GM23338 (cell line): ENCODE data around the gene ZNF678. TPM values are rescaled to one million over a fixed set of nuclear protein-coding genes. Genes with fewer than 3 reads are reported as not detected.

Experiments
- ATAC-seq: fragments of 200-7000 bp; cut with Tn5 transposase; 3 replicates; pipeline ENCODE4 v1.9.1; 2020
- DNase-seq: peaks from one replicate; pipeline ENCODE4 v3.0.0-alpha.2; 2015; ENCODE audit warnings: low spot score
- H2AFZ ChIP-seq: fragments of 200-600 bp; sonication (generic); 2 replicates; pipeline ENCODE4 v1.8.0; 2016; ENCODE audit warnings: antibody characterized with exemption, mild to moderate bottlenecking, moderate library complexity
- H3F3A ChIP-seq: fragments of 200-600 bp; sonication (generic); replicated peaks from 2 replicates; pipeline ENCODE4 v1.8.0; 2017; ENCODE audit warnings: antibody characterized with exemption, mixed run types, low read depth
- H3K27ac ChIP-seq: fragments of 200-600 bp; sonication (generic); 2 replicates; pipeline ENCODE4 v1.6.1; 2016; ENCODE audit warnings: low read depth
- H3K27me3 ChIP-seq: fragments of 200-600 bp; sonication (generic); 2 replicates; pipeline ENCODE4 v1.8.0; 2016; ENCODE audit warnings: mild to moderate bottlenecking, mixed run types, moderate library complexity; ENCODE audit not compliant: insufficient read depth
- H3K36me3 ChIP-seq: fragments of 200-600 bp; sonication (generic); 2 replicates; pipeline ENCODE4 v1.8.0; 2016; ENCODE audit warnings: mild to moderate bottlenecking; ENCODE audit not compliant: insufficient read depth
- H3K4me1 ChIP-seq: fragments of 200-600 bp; sonication (generic); 2 replicates; pipeline ENCODE4 v1.8.0; 2016; ENCODE audit warnings: mild to moderate bottlenecking, moderate library complexity; ENCODE audit not compliant: insufficient read depth
- H3K4me2 ChIP-seq: fragments of 200-600 bp; sonication (generic); 2 replicates; pipeline ENCODE4 v1.7.1; 2017; ENCODE audit warnings: mixed run types
- H3K4me3 ChIP-seq: fragments of 200-600 bp; sonication (generic); 2 replicates; pipeline ENCODE4 v1.6.1; 2016; ENCODE audit warnings: mixed run types
- H3K79me2 ChIP-seq: fragments of 200-600 bp; sonication (generic); replicated peaks from 2 replicates; pipeline ENCODE4 v1.8.0; 2017; ENCODE audit warnings: mild to moderate bottlenecking; ENCODE audit not compliant: insufficient read depth
- H3K9me2 ChIP-seq: fragments of 200-600 bp; sonication (generic); 2 replicates; pipeline ENCODE4 v1.8.0; 2017; ENCODE audit not compliant: insufficient read depth
- H4K20me1 ChIP-seq: fragments of 200-600 bp; sonication (generic); replicated peaks from 2 replicates; pipeline ENCODE4 v1.8.0; 2017; ENCODE audit warnings: mild to moderate bottlenecking; ENCODE audit not compliant: insufficient read depth
- H3K27ac Mint-ChIP-seq: 2 replicates; pipeline ENCODE4 v1.8.0; 2020; ENCODE audit warnings: inconsistent platforms, mild to moderate bottlenecking, moderate library complexity, mixed read lengths
- H3K27me3 Mint-ChIP-seq: 3 replicates; pipeline ENCODE4 v1.8.0; 2022; ENCODE audit warnings: low read depth, mild to moderate bottlenecking, moderate library complexity, mixed read lengths, inconsistent platforms; ENCODE audit not compliant: insufficient read depth, poor library complexity
- H3K36me3 Mint-ChIP-seq: 3 replicates; pipeline ENCODE4 v1.8.0; 2021; ENCODE audit warnings: low read depth, mild to moderate bottlenecking, inconsistent platforms, moderate library complexity, mixed read lengths
- H3K4me1 Mint-ChIP-seq: 3 replicates; pipeline ENCODE4 v1.8.0; 2020; ENCODE audit warnings: mild to moderate bottlenecking, inconsistent platforms, mixed read lengths
- H3K4me3 Mint-ChIP-seq: 3 replicates; pipeline ENCODE4 v1.8.0; 2021; ENCODE audit warnings: moderate library complexity, mild to moderate bottlenecking, inconsistent platforms, mixed read lengths
- H3K9me3 Mint-ChIP-seq: 3 replicates; pipeline ENCODE4 v1.8.0; 2020; ENCODE audit warnings: moderate library complexity, mild to moderate bottlenecking, inconsistent platforms, mixed read lengths
- CREB1 ChIP-seq: fragments of 250-450 bp; sonication (Bioruptor Pico); IDR thresholded peaks from 2 replicates; pipeline ENCODE4 v1.5.0; 2020; ENCODE audit warnings: low read depth, mild to moderate bottlenecking, moderate library complexity
- EZH2 ChIP-seq: fragments of 200-600 bp; sonication (generic); IDR thresholded peaks from one replicate; pipeline ENCODE4 v1.8.0; 2017; ENCODE audit warnings: antibody characterized with exemption, mild to moderate bottlenecking, low read depth; ENCODE audit not compliant: unreplicated experiment
- EZH2phosphoT487 ChIP-seq: fragments of 200-600 bp; sonication (generic); IDR thresholded peaks from one replicate; pipeline ENCODE4 v1.8.1; 2018; ENCODE audit warnings: antibody characterized with exemption; ENCODE audit not compliant: unreplicated experiment
- JUNB ChIP-seq: IDR thresholded peaks from one replicate; pipeline ENCODE4 v1.6.1; 2016; ENCODE audit warnings: antibody characterized with exemption; ENCODE audit not compliant: unreplicated experiment
- NANOG ChIP-seq: IDR thresholded peaks from 2 replicates; pipeline ENCODE4 v1.6.1; 2016; ENCODE audit warnings: antibody characterized with exemption, borderline replicate concordance
- POLR2AphosphoS5 ChIP-seq: IDR thresholded peaks from 2 replicates; pipeline ENCODE4 v1.6.1; 2016; ENCODE audit warnings: antibody characterized with exemption, low read depth
- REST ChIP-seq: IDR thresholded peaks from one replicate; pipeline ENCODE4 v1.6.1; 2018; ENCODE audit warnings: antibody characterized with exemption; ENCODE audit not compliant: unreplicated experiment
- STAT1 ChIP-seq: IDR thresholded peaks from one replicate; pipeline ENCODE4 v1.6.1; 2016; ENCODE audit warnings: antibody characterized with exemption; ENCODE audit not compliant: unreplicated experiment
- ZNF114 ChIP-seq: fragments of 250-450 bp; sonication (Bioruptor Pico); IDR thresholded peaks from 2 replicates; pipeline ENCODE4 v1.5.0; 2020; ENCODE audit warnings: mild to moderate bottlenecking, moderate library complexity
- ZNF331 ChIP-seq: fragments of 250-450 bp; sonication (Bioruptor Pico); IDR thresholded peaks from 2 replicates; pipeline ENCODE4 v1.5.0; 2020; ENCODE audit warnings: low read depth, mild to moderate bottlenecking, moderate library complexity
- polyA plus RNA-seq: library from polyadenylated mRNA; unstranded; fragments of >200 nt; fragmentation: Nextera tagmentation; extraction: Ambion mirVana; gene quantifications from 2 replicates; pipeline ENCODE4 v1.2.1, GENCODE V29; 2016
- total RNA-seq: library from RNA; depleted of rRNA; stranded (reverse); fragments of >200 nt; shearing (Covaris generic); gene quantifications from 2 replicates; pipeline ENCODE4 v1.2.3, GENCODE V29; 2014
- TF ChIP-seq, protein P1 (sequence below), 2 experiments: fragments of 200-600 bp in 1 of 2; sonication (generic) in 1 of 2; conservative IDR thresholded peaks; 2 replicates each; pipeline versions ENCODE4 v1.5.1 to v1.6.1; 2016 to 2017; ENCODE audit warnings: antibody characterized with exemption in 2 of 2, low read depth in 2 of 2, mild to moderate bottlenecking in 2 of 2, moderate library complexity in 1 of 2
- TF ChIP-seq, protein P2 (sequence below): fragments of 250-450 bp; sonication (Bioruptor Pico); IDR thresholded peaks from 2 replicates; pipeline ENCODE4 v1.5.0; 2020; ENCODE audit warnings: mild to moderate bottlenecking, moderate library complexity
- TF ChIP-seq, protein P3 (sequence below): IDR thresholded peaks from 2 replicates; pipeline ENCODE4 v1.6.1; 2016; ENCODE audit warnings: antibody characterized with exemption

Gene ZNF678
- total and polyA plus RNA-seq, 2 experiments from 2014 or later, result 8.6 to 60.0 TPM

DNA sequence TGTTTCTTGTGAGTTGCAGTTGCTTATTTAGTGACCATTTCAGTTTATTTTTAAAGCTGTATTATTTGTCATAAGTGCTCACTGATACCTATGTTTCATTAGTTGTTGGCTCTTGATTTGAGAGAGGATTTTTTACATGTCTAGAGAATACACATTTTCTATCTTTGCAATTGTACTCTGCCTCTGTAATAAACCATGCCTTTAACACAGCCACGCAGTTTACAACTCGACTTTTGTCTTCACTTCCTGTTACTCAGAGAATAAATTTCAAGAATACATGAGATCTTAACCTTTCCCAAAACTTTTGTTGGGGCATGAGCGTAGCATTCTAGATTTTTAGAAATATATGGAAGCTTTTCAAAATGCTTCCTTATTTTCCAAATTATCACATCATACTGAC is 14.9 kb upstream of the ZNF678 start:
- Mint-ChIP-seq H3K27me3 (peaks cover 11% of the 10 kb centered on the region), H3K27ac (no peak overlapping the region), H3K4me3 (no peak overlapping the region), H3K36me3 (peaks cover 17% of the 10 kb centered on the region), H3K4me1 (no peaks in the 10 kb centered on the region; the same call in 2 of the 3 replicates), H3K9me3 (peaks cover 41% of the 10 kb centered on the region)
- Histone ChIP-seq H3K4me2 (no peak overlapping the region), H3K36me3 (peaks cover 3% of the 10 kb centered on the region; the same call in 1 of the 2 replicates), H3F3A (no peaks in the 10 kb centered on the region), H3K9me2 (0 out of 2 replicates have a peak, but pooled peaks cover 3% of the 10 kb centered on the region), H3K27ac (no peak overlapping the region), H3K4me1 (no peaks in the 10 kb centered on the region), H2AFZ (no peak overlapping the region), H4K20me1 (no peaks in the 10 kb centered on the region), H3K79me2 (no peaks in the 10 kb centered on the region), H3K4me3 (no peak overlapping the region), H3K27me3 (no peaks in the 10 kb centered on the region)
- DNase-seq (no peak), ATAC-seq (no peak)
- TF ChIP-seq EZH2phosphoT487, result no peak
- TF ChIP-seq JUNB, result no peak
- TF ChIP-seq ZNF331 (CRISPR knock-in tag), result no peak
- TF ChIP-seq, protein P1, sequence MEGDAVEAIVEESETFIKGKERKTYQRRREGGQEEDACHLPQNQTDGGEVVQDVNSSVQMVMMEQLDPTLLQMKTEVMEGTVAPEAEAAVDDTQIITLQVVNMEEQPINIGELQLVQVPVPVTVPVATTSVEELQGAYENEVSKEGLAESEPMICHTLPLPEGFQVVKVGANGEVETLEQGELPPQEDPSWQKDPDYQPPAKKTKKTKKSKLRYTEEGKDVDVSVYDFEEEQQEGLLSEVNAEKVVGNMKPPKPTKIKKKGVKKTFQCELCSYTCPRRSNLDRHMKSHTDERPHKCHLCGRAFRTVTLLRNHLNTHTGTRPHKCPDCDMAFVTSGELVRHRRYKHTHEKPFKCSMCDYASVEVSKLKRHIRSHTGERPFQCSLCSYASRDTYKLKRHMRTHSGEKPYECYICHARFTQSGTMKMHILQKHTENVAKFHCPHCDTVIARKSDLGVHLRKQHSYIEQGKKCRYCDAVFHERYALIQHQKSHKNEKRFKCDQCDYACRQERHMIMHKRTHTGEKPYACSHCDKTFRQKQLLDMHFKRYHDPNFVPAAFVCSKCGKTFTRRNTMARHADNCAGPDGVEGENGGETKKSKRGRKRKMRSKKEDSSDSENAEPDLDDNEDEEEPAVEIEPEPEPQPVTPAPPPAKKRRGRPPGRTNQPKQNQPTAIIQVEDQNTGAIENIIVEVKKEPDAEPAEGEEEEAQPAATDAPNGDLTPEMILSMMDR (conservative IDR thresholded peaks at IDR 0.05; ENCODE audit: low read depth in 2 of 2), result no peak
- no peak for TF ChIP-seq ZNF114 (CRISPR knock-in tag)
- TF ChIP-seq EZH2, result no peak
- TF ChIP-seq, protein P2, sequence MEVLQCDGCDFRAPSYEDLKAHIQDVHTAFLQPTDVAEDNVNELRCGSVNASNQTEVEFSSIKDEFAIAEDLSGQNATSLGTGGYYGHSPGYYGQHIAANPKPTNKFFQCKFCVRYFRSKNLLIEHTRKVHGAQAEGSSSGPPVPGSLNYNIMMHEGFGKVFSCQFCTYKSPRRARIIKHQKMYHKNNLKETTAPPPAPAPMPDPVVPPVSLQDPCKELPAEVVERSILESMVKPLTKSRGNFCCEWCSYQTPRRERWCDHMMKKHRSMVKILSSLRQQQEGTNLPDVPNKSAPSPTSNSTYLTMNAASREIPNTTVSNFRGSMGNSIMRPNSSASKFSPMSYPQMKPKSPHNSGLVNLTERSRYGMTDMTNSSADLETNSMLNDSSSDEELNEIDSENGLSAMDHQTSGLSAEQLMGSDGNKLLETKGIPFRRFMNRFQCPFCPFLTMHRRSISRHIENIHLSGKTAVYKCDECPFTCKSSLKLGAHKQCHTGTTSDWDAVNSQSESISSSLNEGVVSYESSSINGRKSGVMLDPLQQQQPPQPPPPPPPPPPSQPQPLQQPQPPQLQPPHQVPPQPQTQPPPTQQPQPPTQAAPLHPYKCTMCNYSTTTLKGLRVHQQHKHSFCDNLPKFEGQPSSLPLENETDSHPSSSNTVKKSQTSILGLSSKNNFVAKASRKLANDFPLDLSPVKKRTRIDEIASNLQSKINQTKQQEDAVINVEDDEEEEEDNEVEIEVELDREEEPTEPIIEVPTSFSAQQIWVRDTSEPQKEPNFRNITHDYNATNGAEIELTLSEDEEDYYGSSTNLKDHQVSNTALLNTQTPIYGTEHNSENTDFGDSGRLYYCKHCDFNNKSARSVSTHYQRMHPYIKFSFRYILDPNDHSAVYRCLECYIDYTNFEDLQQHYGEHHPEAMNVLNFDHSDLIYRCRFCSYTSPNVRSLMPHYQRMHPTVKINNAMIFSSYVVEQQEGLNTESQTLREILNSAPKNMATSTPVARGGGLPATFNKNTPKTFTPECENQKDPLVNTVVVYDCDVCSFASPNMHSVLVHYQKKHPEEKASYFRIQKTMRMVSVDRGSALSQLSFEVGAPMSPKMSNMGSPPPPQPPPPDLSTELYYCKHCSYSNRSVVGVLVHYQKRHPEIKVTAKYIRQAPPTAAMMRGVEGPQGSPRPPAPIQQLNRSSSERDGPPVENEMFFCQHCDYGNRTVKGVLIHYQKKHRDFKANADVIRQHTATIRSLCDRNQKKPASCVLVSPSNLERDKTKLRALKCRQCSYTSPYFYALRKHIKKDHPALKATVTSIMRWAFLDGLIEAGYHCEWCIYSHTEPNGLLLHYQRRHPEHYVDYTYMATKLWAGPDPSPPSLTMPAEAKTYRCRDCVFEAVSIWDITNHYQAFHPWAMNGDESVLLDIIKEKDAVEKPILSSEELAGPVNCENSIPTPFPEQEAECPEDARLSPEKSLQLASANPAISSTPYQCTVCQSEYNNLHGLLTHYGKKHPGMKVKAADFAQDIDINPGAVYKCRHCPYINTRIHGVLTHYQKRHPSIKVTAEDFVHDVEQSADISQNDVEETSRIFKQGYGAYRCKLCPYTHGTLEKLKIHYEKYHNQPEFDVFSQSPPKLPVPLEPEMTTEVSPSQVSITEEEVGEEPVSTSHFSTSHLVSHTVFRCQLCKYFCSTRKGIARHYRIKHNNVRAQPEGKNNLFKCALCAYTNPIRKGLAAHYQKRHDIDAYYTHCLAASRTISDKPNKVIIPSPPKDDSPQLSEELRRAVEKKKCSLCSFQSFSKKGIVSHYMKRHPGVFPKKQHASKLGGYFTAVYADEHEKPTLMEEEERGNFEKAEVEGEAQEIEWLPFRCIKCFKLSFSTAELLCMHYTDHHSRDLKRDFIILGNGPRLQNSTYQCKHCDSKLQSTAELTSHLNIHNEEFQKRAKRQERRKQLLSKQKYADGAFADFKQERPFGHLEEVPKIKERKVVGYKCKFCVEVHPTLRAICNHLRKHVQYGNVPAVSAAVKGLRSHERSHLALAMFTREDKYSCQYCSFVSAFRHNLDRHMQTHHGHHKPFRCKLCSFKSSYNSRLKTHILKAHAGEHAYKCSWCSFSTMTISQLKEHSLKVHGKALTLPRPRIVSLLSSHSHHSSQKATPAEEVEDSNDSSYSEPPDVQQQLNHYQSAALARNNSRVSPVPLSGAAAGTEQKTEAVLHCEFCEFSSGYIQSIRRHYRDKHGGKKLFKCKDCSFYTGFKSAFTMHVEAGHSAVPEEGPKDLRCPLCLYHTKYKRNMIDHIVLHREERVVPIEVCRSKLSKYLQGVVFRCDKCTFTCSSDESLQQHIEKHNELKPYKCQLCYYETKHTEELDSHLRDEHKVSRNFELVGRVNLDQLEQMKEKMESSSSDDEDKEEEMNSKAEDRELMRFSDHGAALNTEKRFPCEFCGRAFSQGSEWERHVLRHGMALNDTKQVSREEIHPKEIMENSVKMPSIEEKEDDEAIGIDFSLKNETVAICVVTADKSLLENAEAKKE (CRISPR knock-in tag), result no peak
- TF ChIP-seq POLR2AphosphoS5, result no peak
- TF ChIP-seq STAT1, result no peak
- no peak for TF ChIP-seq CREB1
- TF ChIP-seq, protein P3, sequence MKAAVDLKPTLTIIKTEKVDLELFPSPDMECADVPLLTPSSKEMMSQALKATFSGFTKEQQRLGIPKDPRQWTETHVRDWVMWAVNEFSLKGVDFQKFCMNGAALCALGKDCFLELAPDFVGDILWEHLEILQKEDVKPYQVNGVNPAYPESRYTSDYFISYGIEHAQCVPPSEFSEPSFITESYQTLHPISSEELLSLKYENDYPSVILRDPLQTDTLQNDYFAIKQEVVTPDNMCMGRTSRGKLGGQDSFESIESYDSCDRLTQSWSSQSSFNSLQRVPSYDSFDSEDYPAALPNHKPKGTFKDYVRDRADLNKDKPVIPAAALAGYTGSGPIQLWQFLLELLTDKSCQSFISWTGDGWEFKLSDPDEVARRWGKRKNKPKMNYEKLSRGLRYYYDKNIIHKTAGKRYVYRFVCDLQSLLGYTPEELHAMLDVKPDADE, result no peak
- TF ChIP-seq NANOG, result no peak
- TF ChIP-seq REST, result no peak
